ENCODE measurements around the gene SEMA6D. TPM values are rescaled to one million over a fixed set of nuclear protein-coding genes. Genes with fewer than 3 reads are reported as not detected.
"Not testable (repeated sequence)": the region's sequence is repeated elsewhere in the genome, so short reads cannot be mapped to it uniquely, and the experiment has no call there.

Gene SEMA6D
- total RNA-seq, 1 donor: 17.7 TPM

- no peak overlapping the region for H3K4me3 ChIP-seq (ENCODE audit: low read depth, low read length)
- DNase-seq (ENCODE audit: low read depth): no peak
- no peak for TF ChIP-seq CTCF (IDR thresholded peaks at IDR 0.05; ENCODE audit: insufficient read depth, low read length)
These were observed 11.1 kb downstream of the SEMA6D start for GRCh38 chr15:47728426-47728825.

- DNase-seq (ENCODE audit: low read depth): no peak
- no peak overlapping the region for H3K4me3 ChIP-seq (ENCODE audit: low read depth, low read length)
- no peak for TF ChIP-seq CTCF (IDR thresholded peaks at IDR 0.05; ENCODE audit: insufficient read depth, low read length)
These were observed 11.6 kb downstream of the SEMA6D start for GRCh38 chr15:47728886-47729285.

DNA sequence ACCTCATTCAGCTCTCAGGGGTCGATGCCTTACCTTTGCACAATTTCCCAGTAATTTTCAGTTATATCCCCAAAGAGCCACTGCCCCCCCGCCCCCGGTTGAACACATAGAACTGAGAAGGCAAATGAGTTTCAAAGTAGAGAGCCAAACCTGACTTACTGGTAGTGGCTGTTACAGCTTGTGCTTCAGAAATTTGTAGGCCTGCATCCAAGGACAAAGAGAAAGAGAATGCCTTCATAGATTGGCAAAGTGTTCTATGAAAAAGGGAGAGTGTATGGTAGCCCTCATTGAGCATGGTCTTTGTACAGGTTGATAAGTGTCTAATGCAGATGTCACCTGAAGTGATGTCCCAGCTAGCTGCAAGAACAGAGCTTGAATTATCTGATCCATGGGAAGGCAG, 13.9 kb downstream of the SEMA6D start:
- no peak overlapping the region for H3K4me3 ChIP-seq (ENCODE audit: low read depth, low read length)
- no peak for DNase-seq (ENCODE audit: low read depth)
- TF ChIP-seq CTCF (IDR thresholded peaks at IDR 0.05; ENCODE audit: insufficient read depth, low read length): no peak

GRCh38 chr15:47732248-47732647, 14.9 kb downstream of the SEMA6D start:
- no peak overlapping the region for H3K4me3 ChIP-seq (ENCODE audit: low read depth, low read length)
- no peak for DNase-seq (ENCODE audit: low read depth)
- TF ChIP-seq CTCF (IDR thresholded peaks at IDR 0.05; ENCODE audit: insufficient read depth, low read length): no peak

DNA sequence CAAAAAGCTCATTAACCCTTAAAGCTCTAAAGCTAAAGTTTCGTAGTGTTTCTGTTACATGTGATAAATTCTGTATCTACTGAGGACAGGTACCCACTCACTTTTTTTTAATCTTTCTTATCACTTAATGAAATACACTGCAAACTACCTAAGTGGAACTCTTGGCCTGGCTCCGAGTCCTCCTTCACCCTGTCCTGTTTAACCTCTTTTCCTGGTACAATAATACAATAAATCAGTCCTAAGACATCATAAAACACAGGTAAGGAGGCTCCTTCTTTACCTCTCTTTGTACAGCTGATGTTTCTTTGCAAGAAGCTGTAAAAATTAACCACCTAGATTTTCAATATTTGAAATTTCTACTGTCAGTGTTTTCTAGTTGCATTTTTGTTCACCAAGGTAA, 15.8 kb downstream of the SEMA6D start:
- no peak for TF ChIP-seq CTCF (IDR thresholded peaks at IDR 0.05; ENCODE audit: insufficient read depth, low read length)
- H3K4me3 ChIP-seq (ENCODE audit: low read depth, low read length): no peak overlapping the region

DNA sequence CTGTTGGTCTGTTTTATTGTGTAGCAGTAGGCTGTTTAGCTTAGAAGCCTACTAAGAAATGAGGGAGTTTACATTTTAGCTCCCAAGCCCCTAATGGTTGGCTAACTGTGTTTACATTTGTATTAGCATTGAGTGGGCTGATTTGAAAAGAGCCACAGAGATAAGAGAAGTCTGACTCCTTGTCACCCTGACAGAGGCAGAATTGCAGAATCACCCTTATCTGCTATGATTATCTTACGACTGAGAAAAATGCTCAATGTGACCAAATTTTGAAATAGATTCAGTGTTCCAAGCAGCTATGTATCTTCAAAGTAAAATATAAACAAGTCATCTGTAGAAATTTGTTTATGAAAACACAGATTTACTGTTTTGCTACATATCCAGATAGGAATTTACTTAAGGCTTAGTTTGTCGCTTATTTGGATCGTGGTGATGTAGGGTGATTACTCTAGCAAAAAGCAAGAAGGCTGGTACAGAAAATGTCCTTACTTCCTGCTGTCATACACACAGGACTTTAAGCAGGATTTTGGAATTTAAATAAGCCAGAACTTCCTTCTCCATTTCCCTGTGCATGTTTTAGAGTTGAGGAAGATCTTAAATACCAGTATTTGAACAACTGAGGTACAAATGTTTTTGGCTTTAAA, 19.0 kb downstream of the SEMA6D start:
- no peak for DNase-seq (ENCODE audit: low read depth)
- no peak overlapping the region for H3K4me3 ChIP-seq (ENCODE audit: low read depth, low read length)
- no peak for TF ChIP-seq CTCF (IDR thresholded peaks at IDR 0.05; ENCODE audit: insufficient read depth, low read length)

More for the DNA sequence above, 15.8 kb downstream of the SEMA6D start:
- DNase-seq (ENCODE audit: low read depth): no peak

DNA sequence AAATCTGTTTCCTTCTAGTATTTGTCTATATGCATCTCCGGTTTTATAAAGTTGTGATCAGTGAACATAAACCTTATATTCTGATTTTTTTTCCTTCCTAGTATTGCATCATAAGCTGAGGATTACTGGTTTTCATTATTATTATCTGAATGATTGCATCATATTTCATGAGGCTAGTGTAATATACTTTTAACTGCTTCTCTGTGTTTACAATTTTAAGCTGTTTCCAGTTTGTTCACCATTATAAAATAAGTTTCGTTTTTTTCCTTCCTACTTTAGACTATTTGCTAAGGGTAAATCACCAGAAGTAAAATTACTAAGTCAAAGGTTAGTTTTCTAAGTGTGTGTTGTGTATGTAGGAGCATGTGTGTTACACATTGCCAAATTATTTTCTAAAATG, 20.2 kb downstream of the SEMA6D start:
- H3K4me3 ChIP-seq (ENCODE audit: low read depth, low read length): no peak overlapping the region
- TF ChIP-seq CTCF (IDR thresholded peaks at IDR 0.05; ENCODE audit: insufficient read depth, low read length): no peak
- peak; percentile 61 for DNase-seq (ENCODE audit: low read depth)

DNA sequence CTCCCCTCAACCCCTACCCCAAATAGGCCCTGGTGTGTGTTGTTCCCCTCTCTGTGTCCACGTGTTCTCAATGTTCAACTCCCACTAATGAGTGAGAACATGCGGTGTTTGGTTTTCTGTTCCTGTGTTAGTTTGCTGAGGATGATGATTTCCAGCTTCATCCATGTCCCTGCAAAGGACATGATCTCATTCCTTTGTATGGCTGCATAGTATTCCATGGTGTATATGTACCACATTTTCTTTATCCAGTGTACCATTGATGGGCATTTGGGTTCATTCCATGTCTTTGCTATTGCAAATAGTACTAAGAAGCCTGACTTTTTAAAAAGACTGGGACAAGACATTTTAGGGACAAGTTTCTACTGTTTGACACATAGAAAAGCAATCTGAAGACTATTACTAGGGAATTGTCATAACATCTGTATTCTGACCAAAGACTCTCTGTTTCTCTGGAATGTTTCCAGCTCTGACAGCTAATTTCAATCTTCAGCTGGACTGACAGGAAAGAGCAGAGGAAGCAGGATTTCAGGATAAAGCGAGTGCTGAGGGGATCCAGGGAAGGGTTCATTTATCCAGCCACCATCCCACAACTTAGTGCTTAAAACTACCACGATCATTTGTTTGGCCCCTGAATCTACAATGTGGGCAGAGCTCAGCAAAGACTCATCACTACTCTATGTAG, 21.0 kb downstream of the SEMA6D start:
- DNase-seq (ENCODE audit: low read depth); H3K4me3 ChIP-seq (ENCODE audit: low read depth, low read length): not testable (repeated sequence)
